Right hindlimb (tissue), 1 donor: ENCODE measurements around the gene OTOS.

Experiments
- DNase-seq: peaks from one replicate; pipeline ENCODE4 v3.0.0-alpha.2; 2018

OTOS gene

DNA sequence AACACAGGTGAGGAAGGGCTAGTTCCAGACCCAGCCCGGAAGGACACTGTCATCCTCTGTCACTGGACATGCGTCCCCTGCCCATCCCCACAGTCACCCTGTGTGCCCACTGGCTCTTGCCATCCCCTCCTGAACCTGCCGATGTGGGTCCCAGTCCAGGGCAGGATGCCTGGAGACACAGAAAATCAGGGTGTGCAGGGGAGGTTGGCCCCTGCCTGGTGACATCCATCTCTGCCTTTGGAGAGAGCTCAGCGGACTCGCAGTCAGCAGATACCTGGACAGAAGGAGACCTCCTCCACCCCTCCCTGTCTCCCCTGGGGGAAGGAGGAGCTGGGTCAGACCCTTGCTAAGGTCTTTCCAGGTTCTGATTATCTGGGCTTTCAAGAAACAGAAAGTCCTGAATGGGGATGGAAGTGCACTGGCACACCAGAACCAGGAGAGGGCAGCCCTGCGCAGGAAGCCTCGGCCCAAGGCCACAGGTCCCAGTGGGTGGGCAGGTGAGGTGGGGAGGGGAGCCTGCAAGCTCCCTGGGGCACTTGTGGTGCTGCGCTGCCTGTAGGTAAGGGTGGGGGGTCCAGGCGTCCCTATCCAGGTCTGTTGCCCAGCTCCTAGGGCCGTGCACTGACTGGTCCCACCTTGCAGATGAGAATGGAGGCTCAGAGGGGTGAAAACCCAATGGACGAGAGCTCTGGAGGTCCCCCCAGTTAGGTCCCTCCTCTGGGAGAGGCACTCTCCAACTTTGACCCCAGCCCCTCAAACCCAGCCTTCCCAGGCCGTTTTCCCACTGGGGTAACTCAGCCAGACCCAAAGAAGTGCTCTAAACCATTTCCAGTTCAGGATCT, 9.7 kb upstream of the OTOS start:
- no peak for DNase-seq

DNA sequence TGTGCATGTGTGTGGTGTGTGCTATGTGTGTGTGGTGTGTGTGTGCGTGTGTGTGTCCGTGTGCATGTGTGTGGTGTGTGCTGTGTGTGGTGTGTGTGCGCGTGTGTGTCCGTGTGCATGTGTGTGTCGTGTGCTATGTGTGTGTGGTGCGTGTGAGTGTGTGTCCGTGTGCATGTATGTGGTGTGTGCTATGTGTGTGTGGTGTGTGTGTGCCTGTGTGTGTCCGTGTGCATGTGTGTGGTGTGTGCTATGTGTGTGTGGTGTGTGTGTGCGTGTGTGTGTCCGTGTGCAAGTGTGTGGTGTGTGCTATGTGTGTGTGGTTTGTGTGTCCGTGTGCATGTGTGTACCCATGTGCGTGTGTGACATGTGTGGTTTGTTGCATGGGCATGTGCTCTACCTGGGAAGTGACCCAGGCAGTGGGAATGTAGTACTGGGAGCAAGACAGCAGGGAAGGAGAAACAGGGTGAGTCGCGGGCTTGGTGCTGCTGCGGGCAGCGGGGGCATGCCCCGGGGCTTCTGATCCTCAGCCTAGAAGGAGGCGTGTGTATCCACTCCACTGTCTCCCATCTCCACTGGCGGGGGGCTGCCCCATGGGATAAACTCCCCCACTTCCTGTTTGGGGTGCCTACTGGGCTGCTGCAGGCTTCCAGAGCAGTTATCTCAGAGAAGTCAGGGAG, 7.6 kb upstream of the OTOS start:
- DNase-seq: no peak

- no peak for DNase-seq
Measured at GRCh38 chr2:240147382-240147781, 6.9 kb upstream of the OTOS start.

DNA sequence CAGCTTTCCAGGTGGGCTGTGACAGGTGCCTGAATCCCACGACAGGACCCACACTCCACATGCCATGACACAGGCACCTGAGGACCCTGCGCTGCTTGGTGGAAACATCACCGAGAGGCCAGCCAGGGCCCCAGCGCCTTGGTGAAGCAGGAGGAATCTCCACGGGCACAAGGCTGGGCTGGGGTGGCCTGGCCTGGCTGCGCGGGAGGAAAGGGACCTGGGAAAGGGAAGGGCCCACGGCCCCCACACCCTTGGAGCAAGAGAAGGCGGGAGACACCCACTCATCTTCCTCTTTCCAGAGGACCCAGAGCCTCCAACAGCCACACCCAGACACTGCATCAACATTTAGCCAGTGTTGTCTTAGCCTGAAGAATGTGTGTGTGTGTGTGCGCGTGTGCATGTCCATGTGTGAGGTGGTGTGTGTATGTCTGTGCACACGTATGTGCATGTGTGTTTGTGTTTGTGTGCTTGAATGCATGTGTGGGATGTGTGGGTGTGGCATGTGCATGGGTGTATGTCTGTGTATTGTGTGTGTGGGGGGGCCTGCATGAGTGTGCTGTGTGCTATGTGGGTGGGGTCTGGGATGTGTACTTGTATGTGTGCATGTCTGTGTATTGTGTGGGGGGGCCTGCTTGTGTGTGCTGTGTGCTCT, 6.3 kb upstream of the OTOS start:
- DNase-seq: no peak

DNA sequence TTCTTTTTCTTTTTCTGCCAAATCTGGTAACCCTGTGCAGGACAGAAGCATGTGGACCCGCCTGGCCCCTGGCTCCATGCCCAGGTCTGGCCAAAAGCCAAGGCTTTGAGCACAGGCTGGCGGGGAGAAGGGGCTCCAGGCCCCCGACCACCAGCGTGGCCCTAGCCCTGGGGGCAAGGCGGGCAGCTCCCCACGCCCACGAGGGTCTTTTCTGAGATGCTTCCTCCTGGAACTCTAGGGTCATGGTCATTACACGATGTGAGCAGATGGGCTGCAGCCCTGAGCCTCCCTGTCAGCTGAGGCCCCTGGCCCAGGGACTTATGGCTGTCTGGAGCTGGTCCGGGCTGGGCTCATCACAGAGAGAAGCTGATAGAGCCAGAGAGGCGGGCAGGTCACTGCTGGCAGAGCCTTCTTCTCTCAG, 5.7 kb upstream of the OTOS start:
- DNase-seq: no peak

GRCh38 chr2:240145461-240145860, 5.0 kb upstream of the OTOS start:
- no peak for DNase-seq

- no peak for DNase-seq
Measured at GRCh38 chr2:240144649-240145261, 4.3 kb upstream of the OTOS start.

DNA sequence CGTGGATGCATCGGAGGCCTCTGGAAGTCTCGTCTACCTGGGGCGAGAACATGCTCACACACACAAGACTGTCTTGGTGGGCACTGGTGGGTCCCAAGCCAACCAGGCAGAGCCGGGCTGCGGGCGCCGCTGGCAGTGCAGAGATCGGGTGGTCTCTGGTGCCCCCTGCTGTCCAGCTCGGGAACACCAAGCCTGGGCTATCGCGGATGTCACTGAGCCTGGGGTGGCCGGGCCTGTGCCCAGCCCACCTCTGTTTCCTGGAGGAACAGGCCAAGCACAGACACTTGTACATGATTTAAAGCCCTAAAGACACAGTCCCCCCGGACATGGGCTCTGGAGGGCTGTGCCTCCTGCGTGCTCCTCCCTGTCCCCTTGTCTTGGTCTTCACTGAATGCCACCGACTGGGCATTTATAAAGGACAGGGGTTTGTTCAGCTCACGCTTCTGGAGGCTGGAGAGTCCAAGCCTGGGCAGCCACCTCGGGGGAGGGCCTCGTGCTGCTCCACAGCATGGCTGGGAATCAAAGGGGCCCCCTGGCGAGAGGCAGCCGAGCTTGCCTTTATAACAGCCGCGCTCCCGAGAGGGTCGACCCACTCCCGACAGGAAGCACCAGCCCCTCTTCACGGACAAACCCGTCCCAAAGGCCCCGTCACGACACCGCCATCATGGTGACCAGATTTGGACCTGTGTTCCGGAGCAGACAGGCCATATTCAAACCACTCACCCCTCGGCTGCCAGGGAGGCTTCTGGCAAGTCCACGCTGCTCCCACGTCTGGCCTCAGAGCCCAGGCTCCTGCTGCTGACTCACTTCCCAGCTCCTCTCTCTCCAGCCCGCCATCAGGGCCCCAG, 3.6 kb upstream of the OTOS start:
- DNase-seq: peak; percentile 72

- no peak for DNase-seq
Measured at GRCh38 chr2:240143276-240143675, 2.8 kb upstream of the OTOS start.

DNA sequence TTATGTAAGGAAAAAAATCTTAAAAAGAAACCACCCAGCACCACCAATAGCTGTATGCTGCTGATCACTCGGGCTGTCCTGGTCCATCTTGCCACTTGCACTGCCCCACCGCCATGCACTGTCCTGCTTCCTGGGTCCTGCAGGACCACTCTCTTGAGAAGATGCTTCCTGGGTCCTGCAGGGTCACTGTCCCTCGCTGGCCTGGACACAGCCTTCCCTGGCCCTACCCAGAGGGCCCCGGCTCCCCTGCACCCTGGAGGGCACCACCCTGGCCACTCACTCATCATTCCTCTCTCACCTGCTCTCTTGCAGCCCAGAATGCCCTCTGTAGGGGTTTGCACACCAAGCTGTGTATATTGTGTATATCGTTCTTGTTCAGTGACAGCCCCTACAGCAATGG, 2.4 kb upstream of the OTOS start:
- DNase-seq: no peak

- DNase-seq: no peak
Measured at GRCh38 chr2:240142256-240142775, 1.9 kb upstream of the OTOS start.

DNA sequence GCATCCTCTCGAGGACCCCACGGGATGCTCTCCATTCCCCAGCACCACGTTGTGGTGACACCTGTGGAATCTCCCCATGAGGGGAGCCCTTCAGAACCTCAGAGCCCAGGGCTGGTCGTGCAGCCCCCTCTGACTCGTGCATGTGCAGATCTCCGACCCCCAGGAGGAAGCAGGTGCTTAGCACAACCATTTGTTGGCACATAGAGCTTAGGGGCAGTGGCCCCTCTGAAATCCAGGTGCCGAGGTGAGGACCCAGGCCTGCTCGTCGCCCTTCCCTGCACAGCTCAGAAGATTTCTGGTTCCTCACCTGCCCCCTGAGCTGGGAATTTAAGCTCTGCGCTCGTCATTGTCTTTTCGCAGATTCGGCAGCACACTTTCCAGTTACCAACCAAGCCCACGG, 1.3 kb upstream of the OTOS start:
- DNase-seq: peak; percentile 3

GRCh38 chr2:240140920-240141319, 462 bp upstream of the OTOS start:
- DNase-seq: peak; percentile 6

DNA sequence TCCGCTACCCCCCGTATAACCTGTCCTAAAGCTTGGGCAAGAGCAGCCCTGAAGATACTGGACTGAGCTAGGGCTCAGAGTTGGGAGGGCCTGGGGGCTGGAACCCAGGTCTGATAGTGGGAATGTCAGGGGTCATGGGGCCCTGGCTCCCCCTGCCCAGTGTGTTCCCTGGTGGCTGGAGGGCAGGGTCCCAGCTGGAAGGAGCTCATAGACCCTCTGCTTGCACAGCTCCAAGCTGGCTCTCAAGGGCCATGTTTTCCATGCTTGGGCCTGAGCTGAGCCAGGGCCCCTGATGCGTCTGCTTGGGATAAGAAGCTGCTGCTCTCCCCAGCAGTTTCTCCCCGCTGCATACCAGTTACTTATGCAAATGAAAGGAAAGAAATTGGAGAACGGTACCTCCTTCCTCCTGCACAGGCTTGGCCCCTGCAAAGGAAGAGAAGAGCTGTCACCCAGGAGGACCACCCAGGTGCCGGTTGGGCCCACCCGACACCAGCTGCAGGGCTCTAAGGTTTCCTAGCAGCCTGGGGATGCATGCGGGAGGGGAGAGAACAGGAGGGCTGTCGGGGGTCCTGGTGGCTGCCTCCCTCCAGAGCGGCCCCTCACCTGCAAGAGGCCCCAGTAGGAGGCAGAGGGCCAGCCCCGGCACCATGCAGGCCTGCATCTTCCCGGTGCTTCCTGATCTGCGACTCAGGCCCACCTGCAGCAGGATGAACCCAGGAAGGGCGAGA, 628 bp downstream of the OTOS start:
- DNase-seq: no peak

GRCh38 chr2:240139011-240139441, 1.4 kb downstream of the OTOS start:
- DNase-seq: no peak

- no peak for DNase-seq
Measured at GRCh38 chr2:240138254-240138984, 2.0 kb downstream of the OTOS start.

GRCh38 chr2:240137596-240138253, 2.7 kb downstream of the OTOS start:
- no peak for DNase-seq

DNA sequence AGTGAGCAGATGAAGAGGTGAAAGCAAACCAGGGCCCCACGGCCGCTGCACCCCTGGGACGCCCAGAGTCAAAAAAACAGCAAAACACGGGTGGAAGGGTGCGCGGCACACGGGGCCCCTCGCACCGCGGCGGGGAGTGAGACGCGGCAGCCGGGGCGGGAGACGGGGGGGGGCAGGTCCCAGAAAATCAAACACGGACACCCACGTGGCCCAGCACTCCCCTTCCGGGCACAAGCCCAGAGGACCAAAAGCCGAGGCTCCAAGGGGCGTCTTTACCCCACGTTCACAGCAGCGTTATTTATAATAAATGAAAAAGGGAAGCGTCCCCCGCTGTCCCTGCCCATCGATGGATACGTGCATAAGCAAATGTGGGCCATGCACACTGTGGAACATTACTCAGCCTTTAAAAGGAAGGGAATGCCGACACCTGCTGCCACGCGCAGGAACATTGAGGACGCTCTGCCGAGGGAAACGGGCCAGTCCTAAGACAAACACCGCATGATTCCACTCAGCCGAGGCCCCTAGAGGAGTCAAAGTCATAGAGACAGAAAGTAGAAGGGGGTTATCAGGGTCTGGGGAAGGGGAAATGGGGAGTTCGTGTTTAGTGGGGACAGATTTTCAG, 3.7 kb downstream of the OTOS start:
- no peak for DNase-seq

DNA sequence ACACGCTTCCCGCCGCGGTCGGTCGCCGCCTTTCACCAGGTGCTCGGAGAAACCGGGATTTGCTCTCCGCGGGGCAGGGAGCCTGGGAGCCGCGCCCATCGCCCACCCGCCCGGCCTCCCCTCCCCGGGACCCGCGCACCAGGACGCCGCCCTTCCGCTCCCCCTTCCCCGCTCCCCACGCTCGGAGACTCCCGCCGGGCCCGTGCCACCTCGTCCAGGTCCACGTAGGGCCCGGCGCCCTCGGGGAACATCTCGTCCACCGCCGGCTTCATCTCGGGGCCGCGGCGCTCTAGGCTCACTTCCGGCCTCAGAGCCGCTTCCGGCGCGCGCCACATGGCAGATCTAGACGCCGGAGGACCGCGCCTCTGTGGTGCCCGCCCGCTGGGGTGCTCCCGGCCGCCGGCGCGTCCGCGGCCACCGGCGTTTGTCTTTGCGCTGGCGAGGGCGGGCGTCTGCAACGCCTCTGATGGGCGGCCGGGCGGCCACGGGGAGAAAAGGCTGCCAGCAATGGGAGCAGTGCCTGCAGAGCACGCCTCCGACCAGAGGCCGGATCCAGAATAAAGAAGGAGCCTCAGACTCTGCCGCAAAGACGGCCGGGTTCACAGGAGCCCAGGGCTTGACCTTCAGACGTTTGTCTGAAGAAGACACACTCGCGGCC, 4.3 kb downstream of the OTOS start, which contains the start of gene COPS9:
Gene COPS9 (minus strand): TSS at position 293 of the 658 bp plus-strand sequence. CDS start 21 bp downstream, at position 272.
- DNase-seq: peak; percentile 92
